HG03196 (cell line): Measurements from ENCODE around the gene RUNX1.

Experiments
- ATAC-seq: cut with Tn5 transposase; IDR thresholded peaks from one replicate; pipeline ENCODE4 v1.9.1; 2021; ENCODE audit not compliant: unreplicated experiment

Gene RUNX1

GRCh38 chr21:34836103-34836932 is 212.8 kb downstream of the RUNX1 start:
- ATAC-seq, result no peak

- no peak for ATAC-seq
Measured at GRCh38 chr21:34835526-34835925, 213.6 kb downstream of the RUNX1 start.

GRCh38 chr21:34834852-34835501 is 214.1 kb downstream of the RUNX1 start:
- ATAC-seq, result no peak

GRCh38 chr21:34834290-34834689 is 214.8 kb downstream of the RUNX1 start:
- ATAC-seq, result no peak

GRCh38 chr21:34833465-34833864 is 215.6 kb downstream of the RUNX1 start:
- no peak for ATAC-seq

GRCh38 chr21:34830386-34831170 is 218.5 kb downstream of the RUNX1 start:
- no peak for ATAC-seq

GRCh38 chr21:34827445-34828235 is 221.5 kb downstream of the RUNX1 start:
- no peak for ATAC-seq

GRCh38 chr21:34826836-34827235 is 222.3 kb downstream of the RUNX1 start:
- no peak for ATAC-seq

GRCh38 chr21:34825948-34826548 is 223.1 kb downstream of the RUNX1 start:
- no peak for ATAC-seq

- no peak for ATAC-seq
Measured at GRCh38 chr21:34825101-34825500, 224.0 kb downstream of the RUNX1 start.

- ATAC-seq, result no peak
Measured at GRCh38 chr21:34824314-34824713, 224.8 kb downstream of the RUNX1 start.

GRCh38 chr21:34822942-34823341 is 226.2 kb downstream of the RUNX1 start:
- ATAC-seq, result no peak

GRCh38 chr21:34822168-34822567 is 226.9 kb downstream of the RUNX1 start:
- ATAC-seq, result no peak

- ATAC-seq, result no peak
Measured at GRCh38 chr21:34821717-34822116, 227.4 kb downstream of the RUNX1 start.

- ATAC-seq, result no peak
Measured at GRCh38 chr21:34820051-34820450, 229.1 kb downstream of the RUNX1 start.

- ATAC-seq, result no peak
Measured at GRCh38 chr21:34819357-34819999, 229.6 kb downstream of the RUNX1 start.

GRCh38 chr21:34818662-34819158 is 230.4 kb downstream of the RUNX1 start:
- no peak for ATAC-seq

- ATAC-seq, result no peak
Measured at GRCh38 chr21:34817821-34818661, 231.1 kb downstream of the RUNX1 start.
